OCI-LY7 (cell line): ENCODE measurements around the gene RNF149.

Experiments used
- CTCF ChIP-seq: fragments of 200-600 bp; sonication (generic); conservative IDR thresholded peaks from 2 replicates; pipeline ENCODE4 v1.5.1; 2014; ENCODE audit warnings: mild to moderate bottlenecking, antibody characterized with exemption, low read length, moderate library complexity, mixed read lengths
- EZH2phosphoT487 ChIP-seq: fragments of 200-600 bp; sonication (generic); IDR thresholded peaks from 2 replicates; pipeline ENCODE4 v1.6.1; 2018; ENCODE audit warnings: low read depth, borderline replicate concordance, mild to moderate bottlenecking, mixed run types, antibody characterized with exemption, low read length, moderate library complexity, mixed read lengths

GRCh38 chr2:101273056-101273455, 35.4 kb downstream of the RNF149 start:
- TF ChIP-seq CTCF (no peak), EZH2phosphoT487 (no peak)
